IPS-NIHi7 (cell line): ENCODE data around the gene PIP4K2A.
"Not testable (repeated sequence)": the region's sequence is repeated elsewhere in the genome, so short reads cannot be mapped to it uniquely, and the experiment has no call there.

Experiments used
- DNase-seq: peaks from one replicate; pipeline ENCODE4 v3.0.0; 2012; ENCODE audit warnings: mixed read lengths; ENCODE audit errors: extremely low spot score

PIP4K2A gene

GRCh38 chr10:22514414-22514758 lies 200.0 kb downstream of the PIP4K2A start:
- DNase-seq, result not testable (repeated sequence)

GRCh38 chr10:22513483-22514413 lies 200.6 kb downstream of the PIP4K2A start:
- DNase-seq, result peak; percentile 31

GRCh38 chr10:22512015-22512414 lies 202.4 kb downstream of the PIP4K2A start:
- not testable (repeated sequence) for DNase-seq

- DNase-seq, result not testable (repeated sequence)
These were observed 206.2 kb downstream of the PIP4K2A start for GRCh38 chr10:22508214-22508613.

GRCh38 chr10:22505911-22506685 lies 208.3 kb downstream of the PIP4K2A start:
- DNase-seq, result no peak

- no peak for DNase-seq
These were observed 209.6 kb downstream of the PIP4K2A start for GRCh38 chr10:22504766-22505165.

GRCh38 chr10:22503315-22504088 lies 210.9 kb downstream of the PIP4K2A start:
- DNase-seq, result no peak

GRCh38 chr10:22501863-22502262 lies 212.5 kb downstream of the PIP4K2A start:
- DNase-seq, result no peak

- no peak for DNase-seq
These were observed 213.0 kb downstream of the PIP4K2A start for GRCh38 chr10:22501413-22501812.

- DNase-seq, result no peak
These were observed 213.6 kb downstream of the PIP4K2A start for GRCh38 chr10:22500656-22501340.

- not testable (repeated sequence) for DNase-seq
These were observed 214.4 kb downstream of the PIP4K2A start for GRCh38 chr10:22499973-22500372.

GRCh38 chr10:22495396-22495795 lies 219.0 kb downstream of the PIP4K2A start:
- DNase-seq, result no peak

- DNase-seq, result no peak
These were observed 220.4 kb downstream of the PIP4K2A start for GRCh38 chr10:22494007-22494406.

- DNase-seq, result no peak
These were observed 222.3 kb downstream of the PIP4K2A start for GRCh38 chr10:22491931-22492615.

GRCh38 chr10:22491480-22491879 lies 222.9 kb downstream of the PIP4K2A start:
- no peak for DNase-seq

- DNase-seq, result no peak
These were observed 224.4 kb downstream of the PIP4K2A start for GRCh38 chr10:22489975-22490374.

GRCh38 chr10:22489467-22489866 lies 224.9 kb downstream of the PIP4K2A start:
- DNase-seq, result no peak

GRCh38 chr10:22486431-22486830 lies 227.9 kb downstream of the PIP4K2A start:
- no peak for DNase-seq
